Neural crest cell (in vitro differentiated cells): ENCODE measurements around the gene ZNF277. TPM values are rescaled to one million over a fixed set of nuclear protein-coding genes. Genes with fewer than 3 reads are reported as not detected.

Experiments used
- DNase-seq: peaks from one replicate; pipeline ENCODE4 v3.0.0; 2021; ENCODE audit warnings: low read depth, mixed read lengths, low spot score
- H3K27ac Mint-ChIP-seq: one replicate; pipeline ENCODE4 v1.8.0; 2021; ENCODE audit warnings: mild to moderate bottlenecking, mixed read lengths; ENCODE audit not compliant: unreplicated experiment
- H3K27me3 Mint-ChIP-seq: 2 replicates; pipeline ENCODE4 v1.8.0; 2021; ENCODE audit warnings: low read depth, mild to moderate bottlenecking, mixed read lengths
- H3K36me3 Mint-ChIP-seq: 2 replicates; pipeline ENCODE4 v1.8.0; 2021; ENCODE audit warnings: low read depth, mild to moderate bottlenecking, mixed read lengths
- H3K4me1 Mint-ChIP-seq: 2 replicates; pipeline ENCODE4 v1.8.0; 2021; ENCODE audit warnings: mixed read lengths
- H3K4me3 Mint-ChIP-seq: one replicate; pipeline ENCODE4 v1.8.0; 2021; ENCODE audit warnings: mild to moderate bottlenecking, mixed read lengths
- H3K9me3 Mint-ChIP-seq: 2 replicates; pipeline ENCODE4 v1.8.0; 2021; ENCODE audit warnings: mixed read lengths
- CTCF ChIP-seq: fragments of 200-600 bp; sonication (generic); conservative IDR thresholded peaks from 2 replicates; pipeline ENCODE4 v1.5.0; 2021; ENCODE audit warnings: antibody characterized with exemption, mild to moderate bottlenecking
- total RNA-seq: library from RNA; stranded (reverse); gene quantifications from 2 replicates; pipeline ENCODE4 v1.2.1, GENCODE V29; 2021

ZNF277 gene
- total RNA-seq, 1 donor from 2014 or later, result 20.2 TPM

GRCh38 chr7:112204499-112205342, 1.8 kb upstream of the ZNF277 start:
- H3K36me3 Mint-ChIP-seq, result no peaks in the 10 kb centered on the region

GRCh38 chr7:112205343-112206237, 905 bp upstream of the ZNF277 start:
- TF ChIP-seq CTCF, result no peak
- H3K4me1 Mint-ChIP-seq, result peaks cover 39% of the 10 kb centered on the region

More at GRCh38 chr7:112204499-112205342, 1.8 kb upstream of the ZNF277 start:
- TF ChIP-seq CTCF, result no peak
- Mint-ChIP-seq H3K27me3 (no peaks in the 10 kb centered on the region), H3K27ac (peak overlapping the region; percentile 81), H3K4me3 (peak overlapping the region; percentile 96), H3K4me1 (peaks cover 39% of the 10 kb centered on the region), H3K9me3 (no peaks in the 10 kb centered on the region)
- DNase-seq, result no peak

GRCh38 chr7:112206991-112207592, 597 bp downstream of the ZNF277 start:
- Mint-ChIP-seq H3K9me3 (no peaks in the 10 kb centered on the region), H3K4me3 (peak overlapping the region; percentile 96), H3K27me3 (no peaks in the 10 kb centered on the region), H3K4me1 (peaks cover 39% of the 10 kb centered on the region), H3K27ac (peak overlapping the region; percentile 97), H3K36me3 (no peaks in the 10 kb centered on the region)
- no peak for TF ChIP-seq CTCF
- DNase-seq, result no peak

More at GRCh38 chr7:112205343-112206237, 905 bp upstream of the ZNF277 start:
- H3K36me3 Mint-ChIP-seq, result no peaks in the 10 kb centered on the region
- peak overlapping the region; percentile 96 for H3K4me3 Mint-ChIP-seq
- H3K9me3 Mint-ChIP-seq, result no peaks in the 10 kb centered on the region
- H3K27me3 Mint-ChIP-seq, result no peaks in the 10 kb centered on the region
- DNase-seq, result peak; percentile 55
- H3K27ac Mint-ChIP-seq, result peak overlapping the region; percentile 81

GRCh38 chr7:112207765-112208164, 1.3 kb downstream of the ZNF277 start:
- Mint-ChIP-seq H3K27me3 (no peaks in the 10 kb centered on the region), H3K9me3 (no peaks in the 10 kb centered on the region), H3K36me3 (peaks cover 2% of the 10 kb centered on the region), H3K27ac (no peak overlapping the region), H3K4me3 (peak overlapping the region; percentile 96), H3K4me1 (peaks cover 41% of the 10 kb centered on the region)
- TF ChIP-seq CTCF, result no peak
- no peak for DNase-seq

- Mint-ChIP-seq H3K4me1 (peaks cover 23% of the 10 kb centered on the region), H3K36me3 (peaks cover 2% of the 10 kb centered on the region)
- TF ChIP-seq CTCF, result no peak
These were observed 4.9 kb downstream of the ZNF277 start for GRCh38 chr7:112211348-112211907.

More at GRCh38 chr7:112211348-112211907, 4.9 kb downstream of the ZNF277 start:
- Mint-ChIP-seq H3K9me3 (no peaks in the 10 kb centered on the region), H3K27me3 (no peaks in the 10 kb centered on the region), H3K4me3 (peak overlapping the region; percentile 4), H3K27ac (no peak overlapping the region)
- no peak for DNase-seq
